H9 (cell line): ENCODE data around the gene FAT2. TPM values are rescaled to one million over a fixed set of nuclear protein-coding genes. Genes with fewer than 3 reads are reported as not detected.

Source experiments
- DNase-seq: peaks from one replicate; pipeline ENCODE4 v3.0.0-alpha.2; 2017
- H2AFZ ChIP-seq: one replicate; pipeline ENCODE4 v1.6.1; 2013; ENCODE audit warnings: mild to moderate bottlenecking, low read length, control low read depth, moderate library complexity
- H2AK5ac ChIP-seq: 2 replicates; pipeline ENCODE4 v1.6.1; 2013; ENCODE audit warnings: low read length, control low read depth, mixed read lengths; ENCODE audit not compliant: insufficient read length
- H2BK120ac ChIP-seq: one replicate; pipeline ENCODE4 v1.6.1; 2013; ENCODE audit warnings: low read depth, mild to moderate bottlenecking, low read length, control low read depth, inconsistent platforms; ENCODE audit not compliant: poor library complexity, severe bottlenecking
- H2BK12ac ChIP-seq: 2 replicates; pipeline ENCODE4 v1.6.1; 2013; ENCODE audit warnings: low read length, control low read depth, mixed read lengths, low read depth; ENCODE audit not compliant: insufficient read length
- H2BK15ac ChIP-seq: 2 replicates; pipeline ENCODE4 v1.6.1; 2013; ENCODE audit warnings: low read depth, low read length, control low read depth
- H2BK20ac ChIP-seq: one replicate; pipeline ENCODE4 v1.6.1; 2013; ENCODE audit warnings: low read depth, mild to moderate bottlenecking, low read length, control low read depth, inconsistent platforms; ENCODE audit not compliant: poor library complexity, severe bottlenecking
- H2BK5ac ChIP-seq: 2 replicates; pipeline ENCODE4 v1.6.1; 2013; ENCODE audit warnings: low read length, control low read depth, mixed read lengths; ENCODE audit not compliant: insufficient read length
- H3K14ac ChIP-seq: 2 replicates; pipeline ENCODE4 v1.6.1; 2013; ENCODE audit warnings: low read length, control low read depth; ENCODE audit not compliant: insufficient read depth
- H3K18ac ChIP-seq: 2 replicates; pipeline ENCODE4 v1.6.1; 2013; ENCODE audit warnings: low read depth, mild to moderate bottlenecking, mixed read lengths, low read length, control low read depth; ENCODE audit not compliant: insufficient read length
- H3K23ac ChIP-seq: 2 replicates; pipeline ENCODE4 v1.6.1; 2013; ENCODE audit warnings: low read length, control low read depth, mixed read lengths, low read depth; ENCODE audit not compliant: insufficient read length
- H3K23me2 ChIP-seq: 2 replicates; pipeline ENCODE4 v1.6.1; 2013; ENCODE audit warnings: low read depth, mild to moderate bottlenecking, mixed read lengths, low read length, control low read depth; ENCODE audit not compliant: insufficient read length, poor library complexity, severe bottlenecking
- H3K27ac ChIP-seq: 2 replicates; pipeline ENCODE4 v1.5.1; 2013; ENCODE audit warnings: low read length, control low read depth, mixed read lengths, low read depth; ENCODE audit not compliant: insufficient read length
- H3K27me3 ChIP-seq: 2 replicates; pipeline ENCODE4 v1.6.1; 2013; ENCODE audit warnings: low read length, control low read depth, inconsistent platforms; ENCODE audit not compliant: insufficient read depth
- H3K4ac ChIP-seq: 2 replicates; pipeline ENCODE4 v1.6.1; 2013; ENCODE audit warnings: low read depth, mild to moderate bottlenecking, control low read depth, inconsistent platforms, low read length, moderate library complexity
- H3K4me1 ChIP-seq: 2 replicates; pipeline ENCODE4 v1.6.1; 2013; ENCODE audit warnings: low read length, control low read depth, inconsistent platforms; ENCODE audit not compliant: insufficient read depth
- H3K4me2 ChIP-seq: 2 replicates; pipeline ENCODE4 v1.6.1; 2013; ENCODE audit warnings: low read length, control low read depth, mixed read lengths; ENCODE audit not compliant: insufficient read length, insufficient read depth
- H3K56ac ChIP-seq: 2 replicates; pipeline ENCODE4 v1.6.1; 2013; ENCODE audit warnings: low read depth, mild to moderate bottlenecking, mixed read lengths, low read length, control low read depth; ENCODE audit not compliant: insufficient read length
- H3K79me1 ChIP-seq: 2 replicates; pipeline ENCODE4 v1.6.1; 2013; ENCODE audit warnings: low read depth, mild to moderate bottlenecking, moderate library complexity, low read length, control low read depth, inconsistent platforms; ENCODE audit not compliant: insufficient read depth, poor library complexity, severe bottlenecking
- H3K79me2 ChIP-seq: 2 replicates; pipeline ENCODE4 v1.6.1; 2013; ENCODE audit warnings: low read length, control low read depth, inconsistent platforms; ENCODE audit not compliant: insufficient read depth
- H3K9ac ChIP-seq: 2 replicates; pipeline ENCODE4 v1.6.1; 2013; ENCODE audit warnings: low read length, control low read depth, mixed read lengths; ENCODE audit not compliant: insufficient read length; ENCODE audit errors: extremely low read depth
- H3K9me3 ChIP-seq: one replicate; pipeline ENCODE4 v1.6.1; 2013; ENCODE audit warnings: low read depth, low read length, inconsistent platforms; ENCODE audit not compliant: control insufficient read depth
- H3T11ph ChIP-seq: one replicate; pipeline ENCODE4 v1.6.1; 2013; ENCODE audit warnings: mild to moderate bottlenecking, low read length, control low read depth, inconsistent platforms
- H4K20me1 ChIP-seq: one replicate; pipeline ENCODE4 v1.6.1; 2013; ENCODE audit not compliant: control insufficient read depth, insufficient read length, insufficient read depth
- H4K5ac ChIP-seq: 2 replicates; pipeline ENCODE4 v1.6.1; 2013; ENCODE audit warnings: low read depth, mild to moderate bottlenecking, mixed read lengths, low read length, control low read depth; ENCODE audit not compliant: insufficient read length
- H4K8ac ChIP-seq: replicated peaks from 2 replicates; pipeline ENCODE4 v1.6.1; 2013; ENCODE audit warnings: low read length, control low read depth, mixed read lengths, low read depth; ENCODE audit not compliant: insufficient read length
- H4K91ac ChIP-seq: 2 replicates; pipeline ENCODE4 v1.6.1; 2013; ENCODE audit warnings: low read depth, mild to moderate bottlenecking, moderate library complexity, mixed read lengths, low read length, control low read depth; ENCODE audit not compliant: insufficient read length
- H3K27ac Mint-ChIP-seq, 3 experiments: 2 replicates in 2 of 3; 3 replicates in 1 of 3; pipeline ENCODE4 v1.8.0; 2020 to 2021; ENCODE audit warnings: mixed read lengths in 3 of 3, mild to moderate bottlenecking in 1 of 3, moderate library complexity in 1 of 3
- H3K27me3 Mint-ChIP-seq: 2 replicates; pipeline ENCODE4 v1.8.0; 2021; ENCODE audit warnings: low read depth, mild to moderate bottlenecking, moderate library complexity, mixed read lengths
- H3K36me3 Mint-ChIP-seq, 3 experiments: 2 replicates in 2 of 3; 3 replicates in 1 of 3; pipeline ENCODE4 v1.8.0; 2020 to 2021; ENCODE audit warnings: low read depth in 3 of 3, mixed read lengths in 3 of 3; ENCODE audit not compliant: insufficient read depth in 1 of 3
- H3K4me1 Mint-ChIP-seq, 2 experiments: 2 replicates each; pipeline ENCODE4 v1.8.0; 2020; ENCODE audit warnings: mixed read lengths in 2 of 2
- H3K4me3 Mint-ChIP-seq, 2 experiments: 2 replicates in 1 of 2; 3 replicates in 1 of 2; pipeline ENCODE4 v1.8.0; 2020 to 2021; ENCODE audit warnings: mild to moderate bottlenecking in 2 of 2, mixed read lengths in 2 of 2, moderate library complexity in 1 of 2
- H3K9me3 Mint-ChIP-seq, 2 experiments: 2 replicates in 1 of 2; 3 replicates in 1 of 2; pipeline ENCODE4 v1.8.0; 2020; ENCODE audit warnings: mild to moderate bottlenecking in 2 of 2, mixed read lengths in 2 of 2, moderate library complexity in 1 of 2
- CTCF ChIP-seq: fragments of 200-600 bp; sonication (generic); conservative IDR thresholded peaks from 3 replicates; pipeline ENCODE4 v1.8.0; 2021; ENCODE audit warnings: antibody characterized with exemption, mild to moderate bottlenecking
- WGBS: extraction: QIAGEN DNeasy Blood & Tissue Kit; methylation state at CpG from one replicate; pipeline ENCODE4 v1.1.7; 2013; ENCODE audit warnings: missing lambda C conversion rate, low lambda C conversion rate, mixed read lengths; ENCODE audit not compliant: insufficient read length; ENCODE audit errors: extremely low coverage; 5-methylcytosine and 5-hydroxymethylcytosine counted together
- total RNA-seq: library from RNA; stranded (reverse); gene quantifications from 2 replicates; pipeline ENCODE4 v1.2.1, GENCODE V29; 2021

Gene FAT2
- total RNA-seq, 1 experiment from 2014 or later, result 0.15 TPM

GRCh38 chr5:151565971-151566370 is 25.2 kb downstream of the FAT2 start:
- Histone ChIP-seq H3K27me3 (peaks cover 2% of the 10 kb centered on the region; the same call in 1 of the 2 replicates), H3K4ac (no peak overlapping the region), H3K79me2 (no peaks in the 10 kb centered on the region), H4K91ac (no peak overlapping the region), H3K9me3 (no peaks in the 10 kb centered on the region), H2BK120ac (no peak overlapping the region), H2BK20ac (no peak overlapping the region), H2BK5ac (no peak overlapping the region), H2BK12ac (no peak overlapping the region), H2AFZ (no peak overlapping the region), H3K18ac (no peak overlapping the region), H3K4me2 (no peak overlapping the region), H3K23me2 (no peaks in the 10 kb centered on the region), H3K14ac (no peak overlapping the region), H3K9ac (no peak overlapping the region), H2AK5ac (no peak overlapping the region), H3K4me1 (peaks cover 4% of the 10 kb centered on the region; the same call in 1 of the 2 replicates), H4K20me1 (no peaks in the 10 kb centered on the region), H3K27ac (no peak overlapping the region), H3K79me1 (no peaks in the 10 kb centered on the region), H3T11ph (no peak overlapping the region), H3K56ac (no peak overlapping the region), H4K5ac (no peak overlapping the region), H2BK15ac (no peak overlapping the region), H3K23ac (no peak overlapping the region), H4K8ac (no peak overlapping the region)
- no peak for TF ChIP-seq CTCF
- WGBS, result no CpG with 5 or more reads among the region's 11 CpGs
- DNase-seq, result no peak
- Mint-ChIP-seq H3K4me3 (no peak overlapping the region), H3K4me1 (peaks cover 21 to 23% of the 10 kb centered on the region in 2 experiments), H3K36me3 (no peaks in the 10 kb centered on the region; a peak in 2 of 7 replicates), H3K9me3 (no peaks in the 10 kb centered on the region), H3K27ac (no peak overlapping the region), H3K27me3 (peaks cover 44% of the 10 kb centered on the region)
